Measurements from ENCODE around the gene ALDH8A1.

DNA sequence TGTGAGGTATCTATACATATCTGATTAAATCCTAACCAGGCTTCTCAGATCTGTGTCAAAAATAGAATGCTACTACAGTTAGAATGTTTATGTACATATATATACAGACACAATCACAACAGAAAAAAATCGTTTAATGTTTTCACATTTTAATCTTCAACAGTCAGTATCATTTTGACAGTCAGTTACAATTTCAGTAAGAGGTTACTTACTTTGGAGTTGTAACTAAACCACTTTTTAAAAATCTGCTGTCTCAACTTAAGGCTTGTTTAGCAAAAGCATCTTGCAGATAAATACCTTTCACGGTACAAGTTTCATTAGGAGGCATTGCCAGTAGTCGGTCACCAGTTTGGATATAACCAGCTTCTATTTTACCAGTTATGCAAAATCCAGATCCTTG, 32.3 kb upstream of the ALDH8A1 start:
- TF ChIP-seq, protein P1, sequence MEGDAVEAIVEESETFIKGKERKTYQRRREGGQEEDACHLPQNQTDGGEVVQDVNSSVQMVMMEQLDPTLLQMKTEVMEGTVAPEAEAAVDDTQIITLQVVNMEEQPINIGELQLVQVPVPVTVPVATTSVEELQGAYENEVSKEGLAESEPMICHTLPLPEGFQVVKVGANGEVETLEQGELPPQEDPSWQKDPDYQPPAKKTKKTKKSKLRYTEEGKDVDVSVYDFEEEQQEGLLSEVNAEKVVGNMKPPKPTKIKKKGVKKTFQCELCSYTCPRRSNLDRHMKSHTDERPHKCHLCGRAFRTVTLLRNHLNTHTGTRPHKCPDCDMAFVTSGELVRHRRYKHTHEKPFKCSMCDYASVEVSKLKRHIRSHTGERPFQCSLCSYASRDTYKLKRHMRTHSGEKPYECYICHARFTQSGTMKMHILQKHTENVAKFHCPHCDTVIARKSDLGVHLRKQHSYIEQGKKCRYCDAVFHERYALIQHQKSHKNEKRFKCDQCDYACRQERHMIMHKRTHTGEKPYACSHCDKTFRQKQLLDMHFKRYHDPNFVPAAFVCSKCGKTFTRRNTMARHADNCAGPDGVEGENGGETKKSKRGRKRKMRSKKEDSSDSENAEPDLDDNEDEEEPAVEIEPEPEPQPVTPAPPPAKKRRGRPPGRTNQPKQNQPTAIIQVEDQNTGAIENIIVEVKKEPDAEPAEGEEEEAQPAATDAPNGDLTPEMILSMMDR (IDR thresholded peaks at IDR 0.05; ENCODE audit: insufficient read depth, low read length), result no peak
- no peak for TF ChIP-seq POLR2AphosphoS5 (IDR thresholded peaks at IDR 0.05; ENCODE audit: low read depth)
- TF ChIP-seq SPI1 (IDR thresholded peaks at IDR 0.05; ENCODE audit: borderline replicate concordance, low read depth), result no peak
- TF ChIP-seq, protein P2, sequence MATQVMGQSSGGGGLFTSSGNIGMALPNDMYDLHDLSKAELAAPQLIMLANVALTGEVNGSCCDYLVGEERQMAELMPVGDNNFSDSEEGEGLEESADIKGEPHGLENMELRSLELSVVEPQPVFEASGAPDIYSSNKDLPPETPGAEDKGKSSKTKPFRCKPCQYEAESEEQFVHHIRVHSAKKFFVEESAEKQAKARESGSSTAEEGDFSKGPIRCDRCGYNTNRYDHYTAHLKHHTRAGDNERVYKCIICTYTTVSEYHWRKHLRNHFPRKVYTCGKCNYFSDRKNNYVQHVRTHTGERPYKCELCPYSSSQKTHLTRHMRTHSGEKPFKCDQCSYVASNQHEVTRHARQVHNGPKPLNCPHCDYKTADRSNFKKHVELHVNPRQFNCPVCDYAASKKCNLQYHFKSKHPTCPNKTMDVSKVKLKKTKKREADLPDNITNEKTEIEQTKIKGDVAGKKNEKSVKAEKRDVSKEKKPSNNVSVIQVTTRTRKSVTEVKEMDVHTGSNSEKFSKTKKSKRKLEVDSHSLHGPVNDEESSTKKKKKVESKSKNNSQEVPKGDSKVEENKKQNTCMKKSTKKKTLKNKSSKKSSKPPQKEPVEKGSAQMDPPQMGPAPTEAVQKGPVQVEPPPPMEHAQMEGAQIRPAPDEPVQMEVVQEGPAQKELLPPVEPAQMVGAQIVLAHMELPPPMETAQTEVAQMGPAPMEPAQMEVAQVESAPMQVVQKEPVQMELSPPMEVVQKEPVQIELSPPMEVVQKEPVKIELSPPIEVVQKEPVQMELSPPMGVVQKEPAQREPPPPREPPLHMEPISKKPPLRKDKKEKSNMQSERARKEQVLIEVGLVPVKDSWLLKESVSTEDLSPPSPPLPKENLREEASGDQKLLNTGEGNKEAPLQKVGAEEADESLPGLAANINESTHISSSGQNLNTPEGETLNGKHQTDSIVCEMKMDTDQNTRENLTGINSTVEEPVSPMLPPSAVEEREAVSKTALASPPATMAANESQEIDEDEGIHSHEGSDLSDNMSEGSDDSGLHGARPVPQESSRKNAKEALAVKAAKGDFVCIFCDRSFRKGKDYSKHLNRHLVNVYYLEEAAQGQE (IDR thresholded peaks at IDR 0.05; ENCODE audit: insufficient replicate concordance, low read depth), result no peak

Data from HL-60 (cell line).